ENCODE data around the gene MS4A7.

DNA sequence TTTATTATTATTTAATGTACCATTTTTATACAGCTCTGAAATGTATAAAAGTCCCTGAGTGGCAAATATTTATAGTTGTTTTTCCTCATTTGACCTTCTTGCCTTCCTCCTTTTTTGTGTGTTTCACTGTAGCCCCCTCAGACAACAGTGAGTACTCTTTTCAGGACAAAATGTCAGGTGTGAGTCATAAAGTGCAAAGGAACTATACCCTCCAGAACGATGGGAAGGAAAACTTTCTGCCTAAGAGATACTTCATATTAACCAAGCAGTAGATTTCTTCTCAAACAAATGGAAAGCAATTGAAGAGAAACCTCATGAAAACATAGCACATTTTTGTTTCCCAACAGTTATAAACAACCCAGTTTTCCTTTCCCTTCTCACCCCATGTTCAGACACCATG, 16.1 kb upstream of the MS4A7 start:
- TF ChIP-seq, protein P1, sequence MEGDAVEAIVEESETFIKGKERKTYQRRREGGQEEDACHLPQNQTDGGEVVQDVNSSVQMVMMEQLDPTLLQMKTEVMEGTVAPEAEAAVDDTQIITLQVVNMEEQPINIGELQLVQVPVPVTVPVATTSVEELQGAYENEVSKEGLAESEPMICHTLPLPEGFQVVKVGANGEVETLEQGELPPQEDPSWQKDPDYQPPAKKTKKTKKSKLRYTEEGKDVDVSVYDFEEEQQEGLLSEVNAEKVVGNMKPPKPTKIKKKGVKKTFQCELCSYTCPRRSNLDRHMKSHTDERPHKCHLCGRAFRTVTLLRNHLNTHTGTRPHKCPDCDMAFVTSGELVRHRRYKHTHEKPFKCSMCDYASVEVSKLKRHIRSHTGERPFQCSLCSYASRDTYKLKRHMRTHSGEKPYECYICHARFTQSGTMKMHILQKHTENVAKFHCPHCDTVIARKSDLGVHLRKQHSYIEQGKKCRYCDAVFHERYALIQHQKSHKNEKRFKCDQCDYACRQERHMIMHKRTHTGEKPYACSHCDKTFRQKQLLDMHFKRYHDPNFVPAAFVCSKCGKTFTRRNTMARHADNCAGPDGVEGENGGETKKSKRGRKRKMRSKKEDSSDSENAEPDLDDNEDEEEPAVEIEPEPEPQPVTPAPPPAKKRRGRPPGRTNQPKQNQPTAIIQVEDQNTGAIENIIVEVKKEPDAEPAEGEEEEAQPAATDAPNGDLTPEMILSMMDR (IDR thresholded peaks at IDR 0.05; ENCODE audit: borderline replicate concordance, extremely low read depth, low read length, poor library complexity, severe bottlenecking): no peak
- no peak for TF ChIP-seq EZH2 (IDR thresholded peaks at IDR 0.05; ENCODE audit: borderline replicate concordance, low read depth, low read length, severe bottlenecking)
